HCEC 1CT (cell line): ENCODE data around the gene RBMX.
"Not testable (repeated sequence)": the region's sequence is repeated elsewhere in the genome, so short reads cannot be mapped to it uniquely, and the experiment has no call there.

ENCODE experiments used
- DNase-seq: peaks from one replicate; pipeline ENCODE4 v3.0.0-alpha.2; 2017

RBMX gene

DNA sequence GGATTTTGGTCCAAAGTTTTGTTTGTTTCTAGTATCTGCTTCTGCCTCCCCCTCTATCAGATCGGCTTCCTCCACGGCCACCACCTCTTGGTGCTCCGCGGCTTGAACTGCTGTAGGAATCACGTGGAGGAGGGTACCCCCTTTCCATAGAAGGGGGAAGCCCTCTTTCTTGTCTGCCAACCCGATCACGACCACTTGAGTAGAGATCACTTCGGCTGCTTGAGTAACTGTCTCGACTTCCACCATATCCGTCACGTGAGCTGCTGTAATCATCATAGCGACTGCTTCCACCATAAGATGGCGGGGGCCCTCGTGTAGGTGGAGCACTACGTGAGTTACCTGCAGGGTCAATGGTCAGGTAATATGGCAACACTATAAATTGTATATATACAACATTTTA, 6.4 kb downstream of the RBMX start:
- not testable (repeated sequence) for DNase-seq

DNA sequence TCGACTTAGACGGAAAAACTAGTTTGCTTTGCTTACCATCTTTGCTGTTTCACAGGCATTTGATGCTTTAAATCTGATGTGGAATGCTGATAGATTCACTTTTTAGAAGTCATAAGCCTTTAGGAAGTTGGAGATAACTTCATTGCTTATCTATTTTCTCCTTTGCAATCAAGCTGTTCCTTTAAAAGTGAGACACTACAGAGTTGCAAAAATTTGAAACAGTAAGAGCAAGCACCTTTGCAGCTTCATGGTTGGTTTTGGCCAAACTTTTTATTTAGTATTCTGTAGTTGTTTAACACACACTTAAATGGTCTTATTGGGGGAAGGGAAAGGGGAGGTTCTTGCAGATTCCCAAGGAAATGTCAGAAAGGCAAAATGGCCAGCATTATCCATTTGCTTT, 7.3 kb downstream of the RBMX start:
- not testable (repeated sequence) for DNase-seq

DNA sequence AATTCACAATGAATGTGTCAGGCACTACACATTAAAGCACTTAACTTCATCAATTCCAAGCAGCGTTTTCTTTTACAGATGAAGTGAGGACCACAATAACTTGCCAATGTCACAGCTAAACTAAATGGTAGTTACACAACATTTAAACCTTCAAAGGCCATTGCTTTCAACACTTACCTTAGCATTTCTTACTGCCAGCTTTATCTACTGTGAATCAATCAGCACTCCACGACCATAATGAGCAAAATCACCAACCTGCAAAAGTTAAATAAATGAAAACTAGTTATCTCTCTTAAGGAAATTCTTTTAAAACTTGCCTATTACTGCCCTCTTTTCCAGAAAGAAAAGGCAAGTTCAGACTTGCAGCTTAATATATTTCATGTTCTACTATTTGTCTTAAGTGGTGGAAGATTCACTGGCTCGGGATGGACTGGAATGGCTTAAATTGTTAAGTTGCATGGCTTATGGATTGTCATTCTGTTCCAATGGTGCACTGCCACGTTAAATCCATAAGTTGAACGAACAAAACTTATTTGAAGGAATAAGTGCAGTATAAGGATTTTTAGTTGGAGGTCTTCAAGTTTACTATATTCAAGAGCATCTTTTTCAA, 8.3 kb downstream of the RBMX start:
- DNase-seq: no peak

DNA sequence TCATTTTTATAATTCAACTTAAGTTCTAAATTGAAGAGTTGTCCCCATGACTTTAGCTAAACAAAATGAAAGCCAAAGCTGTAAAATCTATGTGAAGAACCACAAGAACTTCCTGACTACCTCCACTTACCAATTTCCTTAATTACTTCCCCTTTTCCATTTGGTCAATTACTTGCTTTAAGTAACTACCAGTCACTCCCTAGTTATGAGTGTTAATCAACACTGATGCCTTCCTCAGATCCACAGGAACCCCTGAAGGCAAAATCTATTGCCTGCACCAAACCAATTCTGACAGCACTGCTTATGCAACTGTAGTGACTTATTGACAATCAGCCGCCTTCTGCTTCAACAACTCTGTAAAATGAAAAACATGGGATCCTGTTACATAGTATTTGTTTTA, 10.5 kb downstream of the RBMX start:
- DNase-seq: no peak

DNA sequence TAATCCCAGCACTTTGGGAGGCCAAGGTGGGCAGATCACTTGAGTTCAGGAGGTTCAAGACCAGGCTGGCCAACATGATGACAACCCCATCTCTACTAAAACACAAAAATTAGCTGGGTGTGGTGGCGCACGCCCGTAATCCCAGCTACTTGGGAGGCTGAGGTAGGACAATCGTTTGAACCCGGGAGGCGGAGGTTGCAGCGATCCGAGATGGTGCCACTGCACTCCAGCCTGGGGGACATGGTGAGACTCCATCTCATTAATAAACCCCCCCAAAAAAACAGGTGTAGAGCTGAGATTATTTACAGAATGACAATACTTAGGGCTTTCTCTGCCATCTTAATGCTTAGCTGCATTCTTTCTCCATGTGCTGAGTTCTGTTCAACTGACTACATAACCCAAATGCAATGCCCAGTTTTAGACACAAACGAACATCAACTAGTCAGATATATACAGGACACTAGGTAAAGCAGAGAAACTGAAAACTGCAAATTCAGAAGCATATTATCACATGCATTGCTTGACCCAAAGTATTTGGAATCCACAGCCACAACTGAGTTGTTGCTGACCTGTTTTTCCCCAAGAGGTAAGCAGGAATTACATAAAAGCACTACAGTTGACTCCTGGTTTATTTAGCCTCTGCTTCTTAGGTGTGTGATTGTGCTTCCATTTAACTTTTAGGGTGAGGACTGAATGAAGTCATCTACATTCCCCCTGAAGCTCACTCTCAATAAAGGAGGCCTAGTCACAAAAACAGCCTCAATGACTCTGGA, 12.1 kb downstream of the RBMX start:
- no peak for DNase-seq

DNA sequence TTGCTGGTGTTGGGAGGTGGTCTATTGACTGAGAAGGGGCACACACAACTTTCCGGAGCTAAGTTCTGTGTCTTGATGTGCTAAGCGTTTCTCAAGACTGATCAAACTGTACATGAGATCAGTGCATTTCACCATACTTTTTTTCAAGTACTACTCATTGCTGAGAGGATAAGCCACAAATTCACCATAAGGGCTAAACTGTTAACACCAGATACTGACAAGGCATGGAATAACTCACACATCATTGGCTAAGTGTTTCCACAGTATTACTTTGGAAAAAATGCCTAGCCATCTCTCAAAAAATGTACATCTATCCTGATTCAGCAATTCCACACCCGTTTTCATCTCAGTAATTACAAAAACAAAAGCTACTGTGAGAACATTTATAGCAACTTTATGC, 13.0 kb downstream of the RBMX start:
- DNase-seq: no peak

DNA sequence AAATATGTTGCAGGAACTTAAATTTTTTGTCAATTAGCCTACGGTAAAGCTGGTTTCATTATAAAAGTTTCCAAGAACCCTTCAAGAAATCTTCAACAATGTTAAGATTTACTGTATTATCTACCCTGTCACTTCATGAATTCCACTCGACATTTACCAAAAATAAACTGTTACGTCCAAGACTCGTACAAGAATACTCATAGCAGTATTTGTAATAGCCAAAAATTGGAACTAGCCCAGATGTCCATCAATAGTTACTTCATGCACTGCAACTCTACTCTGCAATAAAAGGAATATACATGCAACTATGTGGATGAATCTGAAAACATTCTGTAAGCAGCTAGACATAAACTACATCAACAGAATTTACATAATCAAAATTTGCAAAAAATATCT, 13.4 kb downstream of the RBMX start:
- no peak for DNase-seq

DNA sequence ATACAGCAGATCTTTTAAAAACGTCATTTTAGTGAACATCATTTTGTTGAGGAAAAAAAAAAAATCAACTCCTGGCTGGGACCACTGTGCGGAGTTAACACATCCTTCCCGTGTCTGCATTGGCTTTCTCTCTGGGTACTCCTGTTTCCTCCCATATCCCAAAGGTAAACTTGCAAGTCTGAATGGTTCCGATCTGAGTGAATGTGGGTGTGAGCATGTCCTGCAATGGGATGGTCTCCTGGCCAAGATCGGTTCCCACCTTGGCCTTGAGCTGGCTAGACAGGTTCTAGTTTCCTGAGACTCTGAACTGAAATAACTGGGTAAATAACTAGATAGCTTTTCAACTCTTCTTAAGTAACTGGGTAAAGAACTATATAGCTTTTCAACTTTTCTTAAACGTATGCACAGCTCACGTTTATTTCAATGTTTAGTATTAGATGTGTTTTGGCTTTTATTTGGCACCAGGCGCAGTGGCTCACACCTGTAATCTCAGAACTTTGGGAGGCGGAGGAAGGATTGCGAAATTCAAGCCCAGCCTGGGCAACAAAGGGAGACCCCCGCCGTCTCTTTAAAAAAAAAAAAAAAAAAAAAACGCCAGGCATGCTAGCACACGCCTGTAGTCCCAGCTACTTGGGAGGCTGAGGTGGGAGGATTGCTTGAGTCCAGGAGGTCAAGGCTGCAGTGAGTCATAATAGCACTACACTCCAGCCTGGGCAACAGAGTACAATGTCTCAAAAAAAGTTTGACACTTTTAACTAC, 14.0 kb downstream of the RBMX start:
- DNase-seq: peak; percentile 12

DNA sequence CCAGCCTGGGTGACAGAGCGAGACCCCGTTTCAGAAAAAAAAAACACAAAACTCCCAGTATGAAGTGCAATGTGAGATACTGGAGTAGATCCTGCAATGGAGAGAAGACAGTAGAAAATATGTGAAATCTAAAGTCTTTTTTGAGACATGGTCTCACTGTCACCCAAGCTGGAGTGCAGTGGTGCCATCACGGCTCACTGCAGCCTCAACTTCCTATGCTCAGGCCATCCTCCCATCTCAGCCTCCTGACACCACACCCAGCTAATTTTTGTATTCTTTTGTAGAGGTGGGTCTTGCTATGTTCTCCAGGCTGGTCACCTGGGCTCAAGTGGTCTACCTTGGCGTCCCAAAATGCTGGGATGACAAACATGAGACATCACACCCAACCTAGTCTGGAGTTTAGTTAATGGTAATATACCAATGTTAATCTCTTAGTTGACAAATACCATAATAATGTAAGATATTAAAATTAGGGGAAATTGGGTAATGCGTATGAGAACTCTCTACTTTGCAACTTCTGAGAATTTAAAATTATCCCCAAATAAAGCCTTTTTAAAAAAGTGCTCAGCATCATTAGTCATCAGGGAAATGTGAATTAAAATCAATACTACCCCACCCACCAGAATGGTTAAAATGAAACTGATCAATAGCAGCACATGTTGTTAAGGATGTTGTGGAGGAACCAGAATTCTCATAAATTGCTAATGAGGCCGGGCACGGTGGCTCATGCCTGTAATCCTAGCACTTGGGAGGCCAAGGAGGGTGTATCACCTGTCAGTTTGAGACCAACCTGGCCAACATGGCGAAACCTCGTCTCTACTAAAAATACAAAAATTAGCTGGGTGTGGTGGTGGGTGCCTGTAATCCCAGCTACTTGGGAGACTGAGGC, 15.0 kb downstream of the RBMX start:
- DNase-seq: no peak

DNA sequence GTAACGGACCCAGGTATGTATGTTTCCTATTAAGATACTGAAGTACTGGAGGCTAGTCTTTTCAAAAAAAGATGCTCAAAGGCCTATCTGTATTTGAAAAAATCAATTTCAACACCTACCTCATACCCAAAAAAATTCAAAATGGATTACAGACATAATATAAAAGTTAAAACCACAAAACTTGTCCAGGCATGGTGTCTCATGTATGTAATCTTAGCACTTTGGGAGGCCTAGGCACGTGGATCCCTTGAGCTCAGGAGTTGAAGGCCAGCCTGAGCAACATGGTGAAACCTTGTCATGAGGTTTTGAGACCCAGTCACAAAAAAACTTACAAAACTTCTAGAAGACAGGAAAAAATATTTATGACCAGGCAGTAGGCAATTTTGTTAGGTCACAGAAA, 16.7 kb downstream of the RBMX start:
- no peak for DNase-seq

DNA sequence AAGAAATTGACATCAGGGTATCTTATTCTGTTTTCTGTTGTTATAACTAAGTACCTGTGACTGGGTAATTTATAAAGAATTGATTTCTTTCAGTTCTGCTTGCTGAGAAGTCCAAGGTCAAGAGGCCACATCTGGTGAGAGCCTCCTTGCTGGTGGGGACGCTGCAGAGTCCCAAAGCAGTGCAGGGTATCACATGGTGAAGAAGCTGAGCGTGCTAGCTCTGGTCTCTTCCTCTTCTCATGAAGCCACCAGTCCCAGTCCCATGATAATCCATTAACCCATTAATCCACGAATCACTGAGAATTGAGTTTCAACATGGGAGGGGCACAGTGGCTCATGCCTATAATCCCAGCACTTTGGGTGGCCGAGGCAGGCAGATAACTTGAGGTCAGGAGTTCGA, 18.0 kb downstream of the RBMX start:
- DNase-seq: no peak

DNA sequence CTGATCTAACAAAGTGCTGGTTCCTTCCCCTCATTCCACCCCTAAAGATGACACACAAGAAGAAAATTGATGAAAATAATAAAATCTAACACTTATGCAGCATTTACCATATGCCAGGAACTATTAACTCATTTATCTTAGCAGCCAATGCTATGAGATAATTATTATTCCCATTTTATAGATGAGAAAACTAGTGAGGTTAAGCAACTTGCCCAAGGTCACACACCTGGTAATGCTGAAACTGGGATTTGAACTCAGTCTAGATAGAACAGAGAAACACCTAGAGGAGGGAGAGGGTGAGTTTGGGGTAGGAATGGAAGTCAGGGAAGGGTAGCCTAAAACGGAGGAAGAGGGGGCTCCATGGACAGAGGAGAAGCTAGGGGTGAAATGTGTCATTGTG, 18.6 kb downstream of the RBMX start:
- DNase-seq: no peak

DNA sequence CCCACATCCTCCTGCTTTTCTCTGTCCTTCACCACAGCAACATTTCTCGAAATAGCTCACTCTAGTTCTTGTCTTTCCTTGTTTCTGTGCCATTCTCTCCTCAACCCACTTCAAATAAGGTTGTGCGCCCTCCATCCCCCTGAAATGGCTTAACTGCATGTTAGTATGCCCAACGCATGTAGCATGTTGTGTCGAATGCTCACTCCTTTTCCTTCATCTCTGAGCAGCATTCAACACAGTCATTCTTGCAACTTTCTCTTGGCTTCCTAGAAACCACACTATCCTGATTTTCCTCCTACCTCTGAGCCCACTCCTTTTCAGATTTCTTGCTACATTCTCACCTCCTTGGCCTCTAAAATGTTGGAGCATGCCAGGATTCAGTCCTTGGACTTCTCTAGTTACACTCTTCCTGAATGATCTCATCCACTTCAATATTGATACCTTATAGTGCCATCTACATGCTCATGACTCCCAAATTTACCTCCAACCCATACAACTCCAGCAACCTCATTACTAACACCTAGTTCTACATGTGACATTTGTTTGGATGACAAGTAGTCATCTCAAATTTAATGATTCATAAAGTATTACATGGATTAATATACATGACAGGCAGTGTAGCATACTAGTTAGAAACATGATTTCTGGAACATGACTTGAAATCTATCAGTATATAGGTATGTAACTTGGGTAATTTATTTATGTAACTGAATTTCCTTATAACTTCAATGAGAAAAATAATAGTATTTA, 22.3 kb downstream of the RBMX start:
- no peak for DNase-seq

DNA sequence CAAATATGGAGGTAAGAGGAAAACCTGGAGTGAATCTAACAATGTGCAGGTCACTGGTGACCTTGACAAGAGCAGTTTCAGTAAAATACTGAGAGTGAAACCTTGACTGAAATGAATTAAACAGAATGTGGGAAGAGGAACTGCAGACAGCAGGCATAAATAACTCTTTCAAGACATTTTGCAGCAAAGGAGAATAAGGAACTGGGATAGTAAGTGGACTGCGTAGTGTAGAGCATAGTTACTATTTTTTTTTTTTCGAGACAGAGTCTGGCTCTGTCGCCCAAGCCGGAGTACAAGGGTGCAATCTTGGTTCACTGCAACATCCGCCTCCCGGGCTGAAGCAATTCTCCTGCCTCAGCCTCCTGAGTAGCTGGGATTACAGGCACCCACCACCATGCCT, 24.0 kb downstream of the RBMX start:
- DNase-seq: no peak

DNA sequence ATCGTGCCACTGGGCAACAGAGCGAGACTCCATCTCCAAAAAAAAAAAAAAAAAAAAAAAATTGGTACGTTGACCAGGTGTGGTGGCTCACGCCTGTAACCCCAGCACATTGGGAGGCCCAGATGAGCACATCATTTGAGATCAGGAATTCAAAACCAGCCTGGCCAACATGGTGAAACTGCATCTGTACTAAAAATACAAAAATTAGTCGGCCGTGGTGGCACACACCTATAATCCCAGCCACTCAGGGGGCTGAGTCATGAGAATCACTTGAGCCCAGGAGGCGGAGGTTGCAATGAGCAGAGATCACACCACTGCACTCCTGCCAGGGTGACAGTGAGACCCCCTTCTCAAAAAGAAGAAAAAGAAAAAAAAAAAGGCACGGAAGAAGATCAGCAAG, 24.5 kb downstream of the RBMX start:
- DNase-seq: no peak

DNA sequence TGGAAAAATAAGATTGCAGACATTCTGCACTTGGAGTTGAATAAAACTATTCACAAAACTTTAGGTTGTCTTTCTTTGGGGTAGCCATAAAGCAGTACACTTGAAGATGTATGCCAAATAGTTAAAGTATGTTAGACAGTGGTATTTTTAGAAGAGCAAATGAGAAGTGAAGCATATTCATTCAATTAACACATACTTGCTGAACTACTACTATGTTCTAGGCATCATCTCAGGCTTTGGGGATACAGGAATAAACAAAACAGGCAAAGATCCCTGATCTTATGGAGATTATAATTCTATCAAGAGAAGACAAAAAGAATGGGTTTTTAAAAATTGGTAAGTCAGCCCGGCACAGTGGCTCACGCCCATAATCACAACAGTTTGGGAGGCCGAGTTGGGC, 29.0 kb downstream of the RBMX start:
- DNase-seq: no peak

DNA sequence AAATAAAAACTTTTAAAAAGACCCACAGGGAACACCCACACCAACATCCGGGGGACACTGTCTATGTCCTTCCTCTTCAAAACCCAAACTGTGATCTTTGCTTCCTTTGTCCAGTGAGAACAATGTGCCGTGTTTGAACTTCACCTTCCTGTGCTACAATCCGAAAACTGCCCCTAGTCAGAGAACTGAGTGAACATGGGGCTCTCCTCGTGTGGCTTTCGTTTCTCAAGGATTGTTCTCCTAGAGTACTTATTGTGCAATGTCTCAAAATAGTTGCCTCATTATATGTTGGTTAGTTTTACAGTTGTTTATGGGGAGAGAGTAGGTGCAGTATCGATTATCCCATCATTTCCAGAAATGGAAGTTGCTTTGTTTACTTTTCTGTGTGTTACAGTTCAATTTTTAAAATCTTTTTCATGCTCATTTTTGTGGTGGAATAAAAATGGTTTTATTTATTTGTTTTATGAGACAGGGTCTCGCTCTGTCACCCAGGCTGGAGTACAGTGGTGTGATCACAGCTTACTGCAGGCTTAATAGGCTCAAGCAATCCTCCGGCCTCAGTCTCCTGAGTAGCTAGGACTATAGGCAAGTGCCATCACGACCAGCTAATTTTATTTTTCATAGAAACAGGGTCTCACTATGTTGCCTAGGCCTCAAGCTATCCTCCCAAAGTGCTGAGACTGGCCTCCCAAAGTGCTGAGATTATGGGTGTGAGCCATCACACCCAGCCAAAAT, 29.9 kb downstream of the RBMX start:
- DNase-seq: no peak

DNA sequence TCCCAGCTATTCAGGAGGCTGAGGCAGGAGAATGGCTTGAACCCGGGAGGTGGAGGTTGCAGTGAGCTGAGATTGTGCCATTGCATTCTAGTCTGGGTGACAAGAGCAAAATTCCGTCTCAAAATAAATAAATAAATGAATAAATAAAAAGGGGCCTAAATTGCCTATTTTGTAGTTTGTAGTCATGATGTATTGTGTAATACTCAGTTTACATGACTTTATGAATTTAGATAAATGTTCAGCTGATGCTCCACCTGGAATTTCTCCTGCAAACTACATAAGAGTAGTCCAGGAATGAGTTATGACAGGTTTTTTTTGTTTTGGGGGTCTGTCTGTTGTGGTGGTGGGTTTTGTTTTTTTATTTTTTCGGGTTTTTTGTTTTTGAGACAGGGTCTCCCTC, 31.1 kb downstream of the RBMX start:
- no peak for DNase-seq

DNA sequence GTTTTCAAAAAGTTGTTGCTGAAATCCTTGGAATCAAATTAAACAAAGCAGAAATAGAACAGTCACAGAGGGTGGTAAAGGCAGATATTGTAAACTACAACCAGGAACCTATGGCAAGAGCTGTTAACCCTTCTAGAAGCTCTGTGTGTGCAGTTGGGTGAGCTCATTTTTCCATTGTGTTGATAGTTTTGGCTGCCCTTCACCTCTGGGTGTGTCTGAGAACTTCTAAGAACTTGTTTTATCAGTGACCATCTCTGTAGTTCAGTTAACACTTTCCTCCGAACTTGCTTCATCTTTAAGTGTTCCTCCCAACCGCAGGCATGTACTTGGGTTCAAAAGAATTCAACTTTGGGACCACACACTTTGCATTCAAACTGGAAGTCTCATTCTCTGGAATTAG, 32.7 kb downstream of the RBMX start:
- no peak for DNase-seq

DNA sequence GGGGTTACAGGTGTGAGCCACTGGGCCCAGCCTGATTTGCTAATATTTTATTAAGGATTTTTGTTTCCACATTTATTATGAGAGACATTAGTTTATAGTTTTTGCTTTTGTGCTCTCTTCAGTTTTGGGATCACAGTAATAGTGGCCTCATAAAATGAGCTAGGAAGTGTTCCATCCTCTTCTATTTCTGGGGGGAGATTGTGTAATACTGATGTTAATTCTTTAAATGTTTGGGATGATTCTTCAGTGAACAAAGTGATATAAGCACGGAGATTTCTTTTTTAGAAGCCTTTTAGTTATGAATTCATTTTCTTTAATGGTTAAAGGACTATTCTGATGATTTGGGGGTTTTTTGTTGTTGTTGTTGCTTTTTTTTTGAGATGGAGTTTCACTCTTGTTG, 41.3 kb downstream of the RBMX start:
- DNase-seq: no peak

DNA sequence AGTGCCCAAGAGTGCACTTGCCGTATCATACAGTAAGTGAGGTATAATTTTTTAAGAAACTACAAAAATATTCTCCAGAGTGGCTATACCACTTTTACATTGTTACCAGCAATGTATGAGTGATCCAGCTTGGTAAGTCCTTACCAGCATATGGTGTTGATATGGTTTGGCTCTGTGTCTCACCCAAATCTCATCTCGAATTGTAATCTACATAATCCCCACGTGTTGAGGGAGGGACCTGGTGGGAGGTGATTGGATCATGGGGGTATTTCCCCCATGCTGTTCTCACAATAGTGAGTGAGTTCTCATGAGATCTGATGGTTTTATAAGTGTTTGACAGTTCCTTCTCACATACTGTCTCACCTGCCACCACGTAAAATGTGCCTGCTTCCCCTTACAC, 44.8 kb downstream of the RBMX start:
- no peak for DNase-seq

DNA sequence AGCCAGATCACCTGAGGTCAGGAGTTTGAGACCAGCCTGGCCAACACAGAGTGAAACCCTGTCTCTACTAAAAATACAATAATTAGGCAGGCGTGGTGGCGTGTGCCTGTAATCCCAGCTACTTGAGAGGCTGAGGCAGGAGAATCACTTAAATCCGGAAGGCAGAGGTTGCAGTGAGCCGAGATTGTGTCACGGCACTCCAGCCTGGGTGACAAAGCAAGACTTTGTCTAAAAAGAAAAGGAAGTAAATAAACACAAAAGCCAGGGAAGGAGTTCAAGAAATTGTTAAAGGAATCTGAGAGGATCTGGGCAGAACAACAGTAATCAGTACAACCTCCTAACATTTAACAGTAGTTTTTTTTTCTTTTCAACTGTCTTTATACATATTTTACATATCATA, 51.1 kb downstream of the RBMX start:
- DNase-seq: no peak
